Activated CD4-positive, alpha-beta T cell treated with anti-CD3 and anti-CD28 coated beads for 1 hour (primary cell): ENCODE results near the gene DMAP1.
"Not testable (repeated sequence)": the region's sequence is repeated elsewhere in the genome, so short reads cannot be mapped to it uniquely, and the experiment has no call there.

Experiments used
- DNase-seq: peaks from one replicate; pipeline ENCODE4 v3.0.0-alpha.2; 2020

DMAP1 gene, protein sequence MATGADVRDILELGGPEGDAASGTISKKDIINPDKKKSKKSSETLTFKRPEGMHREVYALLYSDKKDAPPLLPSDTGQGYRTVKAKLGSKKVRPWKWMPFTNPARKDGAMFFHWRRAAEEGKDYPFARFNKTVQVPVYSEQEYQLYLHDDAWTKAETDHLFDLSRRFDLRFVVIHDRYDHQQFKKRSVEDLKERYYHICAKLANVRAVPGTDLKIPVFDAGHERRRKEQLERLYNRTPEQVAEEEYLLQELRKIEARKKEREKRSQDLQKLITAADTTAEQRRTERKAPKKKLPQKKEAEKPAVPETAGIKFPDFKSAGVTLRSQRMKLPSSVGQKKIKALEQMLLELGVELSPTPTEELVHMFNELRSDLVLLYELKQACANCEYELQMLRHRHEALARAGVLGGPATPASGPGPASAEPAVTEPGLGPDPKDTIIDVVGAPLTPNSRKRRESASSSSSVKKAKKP

DNA sequence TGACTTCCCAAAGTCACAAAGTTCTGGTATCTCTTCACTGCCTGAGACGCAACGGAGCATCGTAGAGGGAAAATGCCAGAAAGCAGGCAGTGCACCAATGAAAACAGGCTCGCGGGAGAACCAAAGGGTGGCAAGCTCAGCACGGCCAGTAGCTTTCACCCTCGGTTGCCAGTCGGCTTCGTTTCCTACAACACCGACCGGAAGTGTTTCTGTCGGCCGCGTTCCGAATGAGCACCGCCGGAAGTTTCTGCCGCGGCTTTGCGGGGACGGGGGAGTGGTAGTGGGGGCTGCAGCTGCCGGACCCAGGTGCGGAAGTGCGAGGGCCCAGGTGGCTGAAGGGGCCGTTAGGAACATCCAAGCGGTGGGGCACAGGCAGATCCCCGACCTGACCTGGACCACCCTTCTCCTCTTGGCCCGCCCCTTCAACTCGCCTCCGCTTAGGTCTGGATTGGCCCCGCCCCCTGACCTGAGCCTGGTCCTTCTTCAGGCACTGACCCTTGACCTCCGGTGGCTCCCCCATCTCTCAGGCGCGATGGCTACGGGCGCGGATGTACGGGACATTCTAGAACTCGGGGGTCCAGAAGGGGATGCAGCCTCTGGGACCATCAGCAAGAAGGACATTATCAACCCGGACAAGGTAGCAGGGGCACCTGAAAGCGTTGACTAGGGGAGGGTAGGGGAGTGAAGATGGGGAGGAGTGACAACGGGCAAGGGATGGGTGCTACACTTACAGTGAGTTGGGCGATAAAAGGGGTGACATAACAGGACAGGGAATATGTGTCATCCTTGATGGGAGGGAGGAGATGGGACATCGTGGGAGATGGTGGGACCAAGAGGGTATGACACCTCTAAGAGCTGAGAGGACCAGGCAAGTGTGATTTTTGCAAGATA is at the start of gene DMAP1:
Gene DMAP1 (plus strand): TSS at position 250 of the 891 bp plus-strand sequence. CDS start 283 bp downstream, at position 533.
- peak; percentile 82 for DNase-seq

DNA sequence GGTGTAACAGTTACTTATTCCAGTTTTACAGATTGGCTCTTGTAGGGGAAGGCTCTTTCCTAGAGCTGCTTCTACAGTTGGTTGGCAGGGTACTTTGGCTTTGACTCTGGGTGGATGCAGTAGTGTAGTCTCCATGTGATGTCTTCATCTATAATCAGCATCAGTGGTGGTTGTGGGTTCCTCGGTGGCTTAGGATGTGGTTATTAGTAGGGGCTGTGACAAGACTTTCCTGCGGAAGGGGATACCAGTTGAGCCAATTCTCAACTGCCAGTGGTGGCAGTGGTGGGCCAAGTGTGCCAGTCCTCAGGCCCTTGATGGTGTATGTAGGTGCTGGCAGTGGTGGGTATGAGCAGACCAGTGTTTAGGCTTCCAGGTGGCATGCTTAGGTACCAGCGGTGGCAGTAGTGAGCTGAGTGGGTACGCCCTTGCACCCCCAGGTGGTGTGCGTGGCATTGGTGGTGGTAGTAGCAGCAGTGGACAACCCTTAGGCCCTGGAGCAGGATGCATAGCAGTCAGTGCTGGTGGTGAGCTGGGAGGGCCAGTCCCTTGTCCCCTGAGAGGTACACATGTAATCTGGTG is 44.7 kb upstream of the DMAP1 start:
- DNase-seq = no peak

GRCh38 chr1:44170281-44170823 is 42.9 kb upstream of the DMAP1 start:
- DNase-seq = no peak

- no peak for DNase-seq
Measured at GRCh38 chr1:44174630-44175029, 38.6 kb upstream of the DMAP1 start.

DNA sequence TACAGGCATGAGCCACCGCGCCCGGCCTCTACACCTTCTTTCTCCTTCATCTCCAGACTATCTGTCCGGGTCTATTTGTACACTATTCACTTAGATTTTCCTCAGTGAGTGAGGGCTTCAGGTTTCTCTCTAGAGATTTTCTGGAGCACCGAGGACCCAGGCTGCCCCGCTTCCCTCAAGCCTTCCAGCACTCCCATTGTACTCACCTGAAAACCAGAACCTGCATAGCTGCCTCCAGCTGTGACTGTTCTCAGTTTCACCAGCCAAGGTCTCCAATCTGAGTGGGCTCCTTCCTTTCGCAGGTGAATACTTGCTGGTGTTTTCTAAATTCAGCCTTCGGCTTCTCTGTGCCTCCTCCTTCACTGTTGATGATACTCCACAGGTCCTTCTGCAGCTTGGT is 12.9 kb upstream of the DMAP1 start:
- DNase-seq = no peak

DNA sequence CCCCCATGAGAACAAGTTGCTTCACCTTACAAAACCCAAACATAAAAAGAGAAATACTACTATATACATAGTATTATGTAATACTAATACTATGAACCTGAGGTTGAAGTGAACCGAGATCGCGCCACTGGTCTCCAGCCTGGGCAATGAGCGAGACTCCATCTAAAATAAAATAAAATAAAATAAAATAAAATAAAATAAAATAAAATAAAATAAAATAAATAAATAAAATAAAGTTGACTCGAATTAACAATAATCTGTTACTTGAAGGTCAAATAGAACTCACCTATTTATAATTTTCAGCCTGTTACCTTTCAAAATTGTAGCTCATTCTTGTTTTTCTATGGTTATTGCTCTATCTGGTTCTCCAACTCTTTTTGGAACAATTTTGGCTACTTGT is 6.7 kb upstream of the DMAP1 start:
- DNase-seq = not testable (repeated sequence)

GRCh38 chr1:44208226-44208625 is 5.0 kb upstream of the DMAP1 start:
- no peak for DNase-seq

GRCh38 chr1:44210595-44210994 is 2.7 kb upstream of the DMAP1 start:
- no peak for DNase-seq

GRCh38 chr1:44212355-44213221 is 683 bp upstream of the DMAP1 start:
- no peak for DNase-seq

GRCh38 chr1:44217809-44218410 is 4.6 kb downstream of the DMAP1 start:
- peak; percentile 50 for DNase-seq

- no peak for DNase-seq
Measured at GRCh38 chr1:44218503-44219300, 5.4 kb downstream of the DMAP1 start.

- DNase-seq = no peak
Measured at GRCh38 chr1:44219301-44219626, 6.0 kb downstream of the DMAP1 start.

DNA sequence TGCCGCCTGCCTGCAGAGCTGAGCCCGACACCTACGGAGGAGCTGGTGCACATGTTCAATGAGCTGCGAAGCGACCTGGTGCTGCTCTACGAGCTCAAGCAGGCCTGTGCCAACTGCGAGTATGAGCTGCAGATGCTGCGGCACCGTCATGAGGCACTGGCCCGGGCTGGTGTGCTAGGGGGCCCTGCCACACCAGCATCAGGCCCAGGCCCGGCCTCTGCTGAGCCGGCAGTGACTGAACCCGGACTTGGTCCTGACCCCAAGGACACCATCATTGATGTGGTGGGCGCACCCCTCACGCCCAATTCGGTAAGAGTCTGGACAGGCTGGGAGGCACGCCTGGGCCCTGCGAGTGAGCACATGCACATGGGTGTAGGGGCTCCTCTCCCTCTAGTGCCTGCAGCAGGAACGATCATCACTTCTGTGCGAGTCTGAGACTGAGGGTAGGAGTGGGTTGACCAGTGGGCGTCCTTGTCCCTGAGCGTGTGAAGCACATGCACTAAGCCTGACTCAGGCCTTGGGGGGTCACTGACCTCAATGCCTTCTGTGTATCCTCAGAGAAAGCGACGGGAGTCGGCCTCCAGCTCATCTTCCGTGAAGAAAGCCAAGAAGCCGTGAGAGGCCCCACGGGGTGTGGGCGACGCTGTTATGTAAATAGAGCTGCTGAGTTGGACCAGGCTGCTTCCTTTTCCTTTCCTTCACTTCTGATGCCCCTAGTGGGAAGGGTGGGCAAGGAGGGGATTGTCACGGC is 6.9 kb downstream of the DMAP1 start:
- no peak for DNase-seq

DNA sequence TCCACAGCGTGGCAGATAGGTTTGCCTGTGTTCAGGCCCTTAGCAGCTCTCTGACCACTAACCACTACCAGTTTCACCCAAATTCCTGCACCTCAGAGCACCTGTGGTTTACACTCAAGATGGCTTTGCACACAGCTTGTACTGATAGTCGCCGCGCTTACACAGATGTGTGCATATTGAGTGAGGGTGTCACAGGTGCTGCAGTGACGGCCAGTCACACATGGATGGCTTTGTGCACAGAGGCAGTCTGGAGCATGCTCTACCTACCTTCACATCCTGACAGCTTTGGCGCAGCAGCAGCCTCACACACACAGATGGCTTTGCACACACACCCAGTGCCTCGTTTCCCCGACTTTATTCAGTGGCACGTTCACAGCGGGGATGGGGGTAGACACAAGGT is 7.5 kb downstream of the DMAP1 start:
- DNase-seq = no peak

DNA sequence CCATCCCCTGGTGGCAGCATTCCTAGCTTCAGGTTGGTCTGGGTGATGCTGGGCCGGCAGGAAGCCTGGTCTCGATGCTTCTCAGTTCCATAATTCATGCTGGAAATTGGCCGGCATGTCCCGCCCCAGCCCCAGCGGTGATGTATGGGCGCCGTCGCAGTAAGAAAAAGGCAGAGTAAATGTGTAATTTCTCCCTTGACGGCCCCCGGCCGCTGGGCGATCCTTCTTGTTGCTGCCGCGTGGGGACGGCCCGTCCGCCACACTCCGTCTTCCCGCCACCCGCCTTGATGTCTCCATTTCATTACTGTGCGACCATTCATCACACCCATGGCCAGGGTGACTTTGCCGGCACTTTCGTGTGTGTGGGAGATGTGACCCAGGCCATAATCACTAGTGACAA is 8.5 kb downstream of the DMAP1 start:
- no peak for DNase-seq

DNA sequence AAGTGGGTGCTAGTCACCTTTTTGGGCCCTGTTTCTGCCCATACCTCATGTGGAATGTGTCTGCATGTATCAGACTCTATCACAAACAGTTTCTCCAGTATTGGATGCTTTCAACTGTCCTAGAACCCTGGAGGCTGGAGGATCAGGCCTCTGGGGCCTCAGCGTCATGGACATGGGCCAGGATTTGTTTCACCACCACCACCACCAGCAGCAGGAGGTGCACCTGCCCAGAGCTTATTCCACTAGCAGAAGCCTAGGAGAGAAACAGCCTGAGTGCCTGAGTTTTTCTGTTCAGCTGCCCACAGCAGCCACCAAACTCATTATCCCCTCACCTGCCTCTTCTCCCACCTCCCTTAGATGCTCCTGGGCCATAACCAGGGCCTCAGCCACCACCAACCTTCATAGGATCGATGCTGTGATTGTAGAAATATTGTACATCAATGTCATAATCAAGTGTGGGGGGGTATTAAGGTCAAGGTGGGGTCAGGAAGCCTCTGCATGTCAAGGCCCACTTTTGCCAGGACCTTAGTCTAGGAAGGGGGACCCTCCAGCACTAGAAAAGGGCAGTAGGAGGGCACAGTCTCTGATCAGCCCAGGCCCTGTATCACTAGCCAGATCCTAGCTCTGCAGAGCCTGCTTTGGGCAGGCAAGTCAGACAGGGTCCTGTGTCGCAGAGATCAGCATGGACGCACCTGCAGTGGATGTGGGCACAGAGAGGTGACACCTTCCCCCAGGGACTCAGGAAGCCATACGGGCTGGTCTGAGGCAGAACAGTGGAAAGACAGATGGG is 9.3 kb downstream of the DMAP1 start:
- DNase-seq = no peak

DNA sequence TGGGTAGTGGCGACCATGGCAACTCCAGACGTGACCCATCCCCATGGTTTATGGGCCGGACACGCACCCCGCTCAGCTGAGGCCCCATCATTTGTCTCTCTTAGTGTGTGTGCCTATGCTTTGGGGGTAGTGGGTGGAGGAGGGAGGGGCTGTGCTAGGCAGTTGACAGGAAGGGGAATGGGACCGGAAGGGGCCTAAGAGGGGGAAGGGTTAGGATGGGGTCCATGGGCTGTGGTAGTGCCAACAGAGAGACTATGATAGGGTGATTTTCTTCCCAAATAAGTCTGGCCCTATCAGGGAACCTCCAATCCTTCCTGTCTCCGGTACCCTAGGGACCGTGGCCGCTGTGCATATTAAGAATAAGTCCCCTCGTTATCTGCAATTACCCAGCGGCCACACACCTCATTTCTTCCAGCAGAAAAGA is 9.9 kb downstream of the DMAP1 start:
- DNase-seq = no peak

GRCh38 chr1:44225761-44226160 is 12.5 kb downstream of the DMAP1 start:
- DNase-seq = no peak

DNA sequence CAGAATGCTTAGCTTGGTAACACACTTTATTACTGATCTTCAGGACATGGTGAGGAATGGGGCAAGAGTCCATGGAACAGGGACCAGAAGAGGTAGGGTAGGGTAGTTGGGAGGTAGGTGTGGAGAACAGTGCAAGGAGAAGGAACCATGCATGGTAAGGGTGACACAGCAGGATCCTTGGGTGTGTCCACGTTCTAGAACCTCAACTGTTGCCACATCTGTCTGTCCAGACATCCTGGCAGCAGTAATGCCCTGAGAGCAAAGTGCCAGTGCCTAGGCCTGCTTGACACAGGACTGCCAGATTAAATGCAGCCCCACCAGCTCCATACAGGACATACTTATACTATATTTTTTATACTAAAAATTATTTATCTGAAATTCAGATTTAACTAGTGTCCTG is 13.9 kb downstream of the DMAP1 start:
- no peak for DNase-seq
